Measurements from ENCODE around the gene KANSL2. TPM values are rescaled to one million over a fixed set of nuclear protein-coding genes. Genes with fewer than 3 reads are reported as not detected.
"Not testable (repeated sequence)": the region's sequence is repeated elsewhere in the genome, so short reads cannot be mapped to it uniquely, and the experiment has no call there.

Gene KANSL2
- total RNA-seq, 1 experiment from 2014 or later = 59.7 TPM

DNA sequence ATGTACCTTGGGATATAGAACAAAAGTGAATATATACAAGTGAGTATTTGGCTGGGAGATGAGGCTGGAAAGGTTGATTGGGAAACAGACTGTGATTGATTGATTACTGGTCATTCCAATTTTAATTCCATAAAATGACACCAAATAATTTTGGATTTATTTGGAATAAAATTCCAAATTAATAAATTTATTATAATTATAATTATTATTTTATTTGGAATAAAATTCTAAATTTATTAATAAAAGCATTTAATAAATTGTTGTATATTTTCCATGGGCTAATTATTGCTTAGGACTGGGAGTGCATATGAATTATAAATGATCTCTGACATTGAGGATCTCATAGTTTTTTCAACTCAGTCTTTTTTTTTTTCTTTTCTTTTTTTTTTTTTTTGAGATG is 51.7 kb downstream of the KANSL2 start:
- intact Hi-C loops (cut with micrococcal nuclease; ENCODE audit: unreplicated experiment) = no loop called here

DNA sequence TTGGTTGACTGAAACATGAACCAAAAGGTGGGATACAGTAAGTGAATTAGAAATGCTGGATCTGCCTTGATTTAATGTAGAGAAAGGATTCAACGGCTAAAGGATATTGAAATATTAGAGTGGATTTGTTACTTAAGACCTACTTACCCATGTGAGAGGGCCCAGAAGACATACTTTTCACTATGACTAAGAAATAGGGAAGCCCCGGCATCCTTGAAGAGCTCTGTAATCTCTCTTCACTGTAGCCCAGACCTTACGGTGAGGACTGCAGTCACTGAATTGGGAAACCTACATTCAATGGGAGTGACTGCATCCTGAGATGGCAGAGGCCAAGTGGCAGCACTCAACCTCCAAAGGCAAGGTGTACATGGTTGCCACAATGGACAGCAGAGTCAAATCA is 52.5 kb downstream of the KANSL2 start:
- no peaks in the 10 kb centered on the region for H3K27me3 Mint-ChIP-seq (ENCODE audit: insufficient read depth, unreplicated experiment)
- H3K9me3 ChIP-seq = no peaks in the 10 kb centered on the region
- POLR2A ChIA-PET = no interaction called here
- H3K4me1 ChIP-seq = no peaks in the 10 kb centered on the region; the same call in 1 of the 2 replicates
- peaks cover 10% of the 10 kb centered on the region for H3K36me3 Mint-ChIP-seq (ENCODE audit: insufficient read depth, unreplicated experiment)
- no peaks in the 10 kb centered on the region for H3K36me3 ChIP-seq (ENCODE audit: control insufficient read depth, insufficient read depth, low read length)
- H3K27me3 ChIP-seq (replicated peaks; ENCODE audit: control insufficient read depth, insufficient read depth, low read length) = no peaks in the 10 kb centered on the region
- H3K9me3 Mint-ChIP-seq (ENCODE audit: unreplicated experiment) = no peaks in the 10 kb centered on the region
- TF ChIP-seq, protein P1, sequence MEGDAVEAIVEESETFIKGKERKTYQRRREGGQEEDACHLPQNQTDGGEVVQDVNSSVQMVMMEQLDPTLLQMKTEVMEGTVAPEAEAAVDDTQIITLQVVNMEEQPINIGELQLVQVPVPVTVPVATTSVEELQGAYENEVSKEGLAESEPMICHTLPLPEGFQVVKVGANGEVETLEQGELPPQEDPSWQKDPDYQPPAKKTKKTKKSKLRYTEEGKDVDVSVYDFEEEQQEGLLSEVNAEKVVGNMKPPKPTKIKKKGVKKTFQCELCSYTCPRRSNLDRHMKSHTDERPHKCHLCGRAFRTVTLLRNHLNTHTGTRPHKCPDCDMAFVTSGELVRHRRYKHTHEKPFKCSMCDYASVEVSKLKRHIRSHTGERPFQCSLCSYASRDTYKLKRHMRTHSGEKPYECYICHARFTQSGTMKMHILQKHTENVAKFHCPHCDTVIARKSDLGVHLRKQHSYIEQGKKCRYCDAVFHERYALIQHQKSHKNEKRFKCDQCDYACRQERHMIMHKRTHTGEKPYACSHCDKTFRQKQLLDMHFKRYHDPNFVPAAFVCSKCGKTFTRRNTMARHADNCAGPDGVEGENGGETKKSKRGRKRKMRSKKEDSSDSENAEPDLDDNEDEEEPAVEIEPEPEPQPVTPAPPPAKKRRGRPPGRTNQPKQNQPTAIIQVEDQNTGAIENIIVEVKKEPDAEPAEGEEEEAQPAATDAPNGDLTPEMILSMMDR (IDR thresholded peaks at IDR 0.05; ENCODE audit: insufficient read depth in 1 of 2, low read depth in 1 of 2, low read length in 1 of 2, severe bottlenecking in 1 of 2, unreplicated experiment in 1 of 2) = no peak
- H3K4me1 Mint-ChIP-seq (ENCODE audit: low read depth, unreplicated experiment) = peaks cover 12% of the 10 kb centered on the region
- no peak overlapping the region for H3K4me3 ChIP-seq (ENCODE audit: low read depth, low read length)
- intact Hi-C loops (cut with micrococcal nuclease; ENCODE audit: unreplicated experiment) = no loop called here
- H3K4me3 Mint-ChIP-seq (ENCODE audit: unreplicated experiment) = no peak overlapping the region
- BruUV-seq (replicated peaks) = no TSS peak
- DNase-seq = no peak
- no peak overlapping the region for H3K27ac Mint-ChIP-seq (ENCODE audit: unreplicated experiment)
- CTCF ChIA-PET = no interaction called here

More for the DNA sequence above, 51.7 kb downstream of the KANSL2 start:
- Mint-ChIP-seq H3K27ac (ENCODE audit: unreplicated experiment) (no peak overlapping the region), H3K36me3 (ENCODE audit: insufficient read depth, unreplicated experiment) (peaks cover 14% of the 10 kb centered on the region), H3K4me3 (ENCODE audit: unreplicated experiment) (no peak overlapping the region), H3K27me3 (ENCODE audit: insufficient read depth, unreplicated experiment) (no peaks in the 10 kb centered on the region), H3K9me3 (ENCODE audit: unreplicated experiment) (no peaks in the 10 kb centered on the region), H3K4me1 (ENCODE audit: low read depth, unreplicated experiment) (peaks cover 12% of the 10 kb centered on the region)
- H3K27me3 ChIP-seq (replicated peaks; ENCODE audit: control insufficient read depth, insufficient read depth, low read length) = no peaks in the 10 kb centered on the region
- no peaks in the 10 kb centered on the region for H3K9me3 ChIP-seq
- H3K4me1 ChIP-seq = no peaks in the 10 kb centered on the region; the same call in 1 of the 2 replicates
- TF ChIP-seq, protein P1 (IDR thresholded peaks at IDR 0.05; ENCODE audit: insufficient read depth in 1 of 2, low read depth in 1 of 2, low read length in 1 of 2, severe bottlenecking in 1 of 2, unreplicated experiment in 1 of 2) = no peak
- H3K4me3 ChIP-seq (ENCODE audit: low read depth, low read length) = no peak overlapping the region
- H3K36me3 ChIP-seq (ENCODE audit: control insufficient read depth, insufficient read depth, low read length) = no peaks in the 10 kb centered on the region
- CTCF ChIA-PET = no interaction called here
- POLR2A ChIA-PET = no interaction called here
- no TSS peak for BruUV-seq (replicated peaks)
- no peak for DNase-seq

DNA sequence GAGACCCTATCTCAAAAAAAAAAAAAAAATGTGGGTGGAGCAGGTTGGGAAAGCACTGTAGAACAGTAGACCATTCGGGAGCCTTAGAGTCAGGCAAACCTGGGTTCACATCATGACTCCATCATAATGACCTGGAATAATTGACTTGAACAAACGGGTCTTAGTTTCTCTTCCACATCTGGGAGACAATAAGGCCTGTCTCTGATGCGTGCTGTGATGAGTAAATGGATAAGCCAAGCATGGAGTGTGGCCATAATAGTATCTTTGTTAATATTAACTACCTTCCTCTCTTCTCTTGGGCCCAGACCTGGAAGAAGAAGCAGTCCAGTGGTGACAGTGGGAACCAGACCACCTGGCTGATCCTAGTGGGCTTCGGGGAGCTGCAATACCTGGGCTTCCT is 54.5 kb downstream of the KANSL2 start:
- intact Hi-C loops (cut with micrococcal nuclease; ENCODE audit: unreplicated experiment) = no loop called here
- no peaks in the 10 kb centered on the region for H3K36me3 ChIP-seq (ENCODE audit: control insufficient read depth, insufficient read depth, low read length)
- no peaks in the 10 kb centered on the region for H3K9me3 ChIP-seq
- Mint-ChIP-seq H3K36me3 (ENCODE audit: insufficient read depth, unreplicated experiment) (peaks cover 9% of the 10 kb centered on the region), H3K9me3 (ENCODE audit: unreplicated experiment) (no peaks in the 10 kb centered on the region), H3K27ac (ENCODE audit: unreplicated experiment) (no peak overlapping the region), H3K4me3 (ENCODE audit: unreplicated experiment) (no peak overlapping the region), H3K27me3 (ENCODE audit: insufficient read depth, unreplicated experiment) (no peaks in the 10 kb centered on the region), H3K4me1 (ENCODE audit: low read depth, unreplicated experiment) (peaks cover 12% of the 10 kb centered on the region)
- TF ChIP-seq, protein P1 (IDR thresholded peaks at IDR 0.05; ENCODE audit: insufficient read depth in 1 of 2, low read depth in 1 of 2, low read length in 1 of 2, severe bottlenecking in 1 of 2, unreplicated experiment in 1 of 2) = no peak
- no peak overlapping the region for H3K4me3 ChIP-seq (ENCODE audit: low read depth, low read length)
- ChIA-PET CTCF (no interaction called here), POLR2A (no interaction called here)
- no peak for DNase-seq
- H3K27me3 ChIP-seq (replicated peaks; ENCODE audit: control insufficient read depth, insufficient read depth, low read length) = no peaks in the 10 kb centered on the region
- BruUV-seq (replicated peaks) = no TSS peak
- no peaks in the 10 kb centered on the region; the same call in 1 of the 2 replicates for H3K4me1 ChIP-seq

DNA sequence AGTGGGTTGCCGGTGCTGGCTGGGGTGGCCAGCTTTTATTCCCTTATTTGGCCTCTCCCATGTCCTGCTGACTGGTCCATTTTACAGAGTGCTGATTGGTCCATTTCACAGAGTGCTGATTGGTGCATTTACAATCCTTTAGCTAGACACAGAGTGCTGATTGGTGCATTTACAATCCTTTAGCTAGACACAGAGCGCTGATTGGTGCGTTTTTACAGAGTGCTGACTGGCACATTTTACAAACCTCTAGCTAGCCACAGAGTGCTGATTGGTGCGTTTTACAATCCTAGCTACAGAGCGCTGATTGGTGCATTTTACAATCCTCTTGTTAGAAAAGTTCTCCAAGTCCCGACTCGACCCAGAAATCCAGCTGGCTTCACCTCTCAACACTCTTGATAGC is 59.0 kb downstream of the KANSL2 start:
- H3K27ac Mint-ChIP-seq (ENCODE audit: unreplicated experiment); POLR2A ChIA-PET: not testable (repeated sequence)
- H3K27me3 Mint-ChIP-seq (ENCODE audit: insufficient read depth, unreplicated experiment) = peaks cover 17% of the 10 kb centered on the region

More for the DNA sequence above, 59.0 kb downstream of the KANSL2 start:
- BruUV-seq (replicated peaks); H3K36me3 ChIP-seq (ENCODE audit: control insufficient read depth, insufficient read depth, low read length); H3K4me1 ChIP-seq; H3K27me3 ChIP-seq (replicated peaks; ENCODE audit: control insufficient read depth, insufficient read depth, low read length); H3K36me3 Mint-ChIP-seq (ENCODE audit: insufficient read depth, unreplicated experiment); H3K9me3 ChIP-seq; DNase-seq; H3K9me3 Mint-ChIP-seq (ENCODE audit: unreplicated experiment); H3K4me1 Mint-ChIP-seq (ENCODE audit: low read depth, unreplicated experiment); H3K4me3 Mint-ChIP-seq (ENCODE audit: unreplicated experiment); intact Hi-C loops (cut with micrococcal nuclease; ENCODE audit: unreplicated experiment); H3K4me3 ChIP-seq (ENCODE audit: low read depth, low read length): not testable (repeated sequence)
- CTCF ChIA-PET = interaction anchor here (0.7 kb wide), 1 partner anchor 137 kb away, joined by 3 read pairs; no protein-coding TSS in a partner anchor
